RKO (cell line): ENCODE measurements around the gene ST8SIA2.

ENCODE experiments used
- DNase-seq: peaks from one replicate; pipeline ENCODE4 v3.0.0-alpha.2; 2016; ENCODE audit warnings: low spot score

The ST8SIA2 gene

DNA sequence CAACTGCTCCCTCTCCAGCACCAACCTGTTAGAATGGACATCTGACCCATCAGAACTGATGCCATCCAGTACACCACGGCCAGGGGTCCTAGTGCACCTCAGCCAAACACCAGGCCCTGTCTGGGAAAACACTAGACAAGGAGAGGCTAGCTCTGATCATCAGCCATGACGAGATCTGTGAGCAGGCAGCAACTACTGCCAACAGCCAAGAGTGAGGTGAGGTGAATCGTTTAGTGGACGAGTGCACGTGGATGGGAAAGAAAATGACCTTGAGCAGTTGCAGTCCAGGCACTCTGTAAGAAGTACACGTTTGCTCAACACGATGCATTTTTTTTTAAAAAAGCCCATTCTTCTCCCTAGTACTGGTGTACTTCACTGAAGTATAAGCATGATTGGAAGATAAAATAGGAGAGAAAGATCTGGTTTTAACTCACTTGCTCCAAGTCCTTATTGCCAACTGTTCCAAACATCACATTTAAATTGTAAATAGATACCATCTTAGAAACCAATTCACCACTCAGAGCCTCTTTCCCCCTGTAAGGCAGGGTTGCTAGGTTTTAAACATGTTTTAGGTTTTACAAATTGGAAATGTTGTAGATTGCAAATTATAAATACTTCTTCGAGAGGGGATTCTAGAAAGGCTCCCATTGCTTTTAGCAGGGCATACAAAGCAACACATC is 5.7 kb downstream of the ST8SIA2 start:
- DNase-seq = no peak

GRCh38 chr15:92400573-92400972 is 6.9 kb downstream of the ST8SIA2 start:
- DNase-seq = no peak

- no peak for DNase-seq
These were observed 7.5 kb downstream of the ST8SIA2 start for GRCh38 chr15:92400980-92401787.

- DNase-seq = no peak
These were observed 9.1 kb downstream of the ST8SIA2 start for GRCh38 chr15:92402751-92403150.

DNA sequence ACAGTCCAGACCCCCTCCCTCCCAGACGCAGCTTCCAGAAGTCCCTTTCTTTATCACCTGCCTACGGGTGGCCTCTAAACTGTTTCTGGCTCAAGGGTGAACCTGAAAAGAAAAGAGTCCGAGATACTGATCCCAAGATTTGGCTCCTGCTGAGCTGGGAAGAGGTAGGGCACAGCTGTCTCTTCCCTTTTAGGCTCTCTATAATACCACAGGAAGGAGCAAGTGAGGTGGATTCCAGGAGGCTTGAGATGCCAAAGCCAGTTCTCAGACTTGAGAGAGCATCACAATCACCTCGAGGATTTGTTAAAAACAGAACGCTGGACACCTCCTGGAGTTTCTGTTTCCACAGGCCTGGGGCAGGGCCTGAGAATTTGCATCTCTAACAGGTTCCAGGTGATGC is 12.3 kb downstream of the ST8SIA2 start:
- no peak for DNase-seq

DNA sequence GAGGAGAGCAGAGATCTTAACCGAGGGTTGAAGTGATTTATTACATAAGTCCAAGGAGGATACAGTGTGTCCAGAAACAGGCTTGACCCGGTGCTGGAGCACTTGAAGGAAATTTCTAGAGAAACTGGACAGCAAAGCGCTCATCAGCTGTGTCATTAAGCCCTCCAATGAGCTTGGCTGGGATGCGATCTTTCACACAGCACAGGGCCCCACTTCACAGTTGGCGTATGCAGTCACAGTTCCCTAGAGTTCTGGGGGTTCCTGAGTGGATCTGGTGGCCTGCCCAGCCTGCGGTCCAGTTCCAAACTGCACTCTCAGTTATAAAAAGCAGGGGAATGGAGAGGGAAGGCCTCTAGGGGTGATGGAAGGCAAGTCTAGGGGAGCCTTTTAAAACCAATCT is 13.6 kb downstream of the ST8SIA2 start:
- no peak for DNase-seq

- DNase-seq = no peak
These were observed 14.2 kb downstream of the ST8SIA2 start for GRCh38 chr15:92407916-92408315.

DNA sequence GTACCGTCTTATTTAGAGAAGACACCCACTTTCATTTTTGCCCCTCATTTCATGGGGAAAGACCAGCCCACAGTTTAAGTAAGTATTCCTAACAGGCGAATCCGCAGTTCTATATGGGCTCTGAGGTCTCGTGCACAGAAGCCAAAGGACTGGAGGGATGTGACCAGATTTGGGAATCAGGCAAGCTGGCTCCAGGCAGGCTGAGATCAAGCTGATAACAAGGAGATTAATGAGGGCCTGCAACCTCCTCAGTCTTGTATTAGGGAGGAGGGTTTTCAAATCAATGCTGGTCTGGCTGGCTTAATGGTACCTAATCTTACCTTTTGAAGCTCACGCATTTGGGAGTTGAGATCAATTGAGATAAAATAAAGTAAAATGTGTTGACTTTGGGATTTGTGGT is 15.3 kb downstream of the ST8SIA2 start:
- DNase-seq = no peak

GRCh38 chr15:92409521-92409920 is 15.8 kb downstream of the ST8SIA2 start:
- no peak for DNase-seq

DNA sequence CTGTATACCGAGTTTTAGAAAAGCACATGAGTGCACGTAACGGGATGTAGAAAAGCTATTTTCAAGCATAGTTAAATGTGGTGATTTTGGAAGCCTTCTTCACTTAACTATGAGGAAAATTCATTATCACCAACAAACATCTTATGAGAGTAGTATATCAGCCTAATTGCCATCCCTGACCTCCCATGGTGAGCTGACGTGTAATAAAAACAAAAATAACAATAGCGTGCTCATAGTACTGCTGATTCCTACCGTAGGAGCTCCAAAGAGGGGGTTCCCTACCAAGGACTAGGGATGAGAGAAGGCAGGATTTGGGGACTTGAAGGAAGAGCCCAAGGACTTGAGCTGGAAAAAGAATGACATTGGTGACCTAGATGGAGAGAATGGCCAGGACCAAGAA is 16.9 kb downstream of the ST8SIA2 start:
- DNase-seq = no peak

- no peak for DNase-seq
These were observed 17.6 kb downstream of the ST8SIA2 start for GRCh38 chr15:92411256-92411655.

DNA sequence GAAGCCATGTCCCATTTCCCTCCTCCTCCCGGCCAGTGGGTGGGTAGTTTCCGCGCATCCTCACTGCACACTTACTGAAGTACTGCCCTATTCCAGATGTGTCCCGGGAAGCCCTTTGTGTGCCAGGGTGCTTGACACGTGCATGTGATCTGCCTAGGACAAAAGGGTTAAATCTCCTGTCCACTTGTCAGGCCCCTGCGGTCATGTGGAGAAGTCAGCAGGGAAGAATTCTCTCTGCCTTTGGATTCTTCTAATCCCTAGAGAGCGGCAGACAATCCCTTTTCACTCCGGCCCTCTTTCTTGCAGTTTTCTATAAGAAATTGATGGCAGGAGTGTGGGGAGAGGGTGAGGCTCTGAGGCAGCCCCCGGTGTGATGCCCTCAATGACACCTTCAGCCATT is 19.8 kb downstream of the ST8SIA2 start:
- DNase-seq = no peak

DNA sequence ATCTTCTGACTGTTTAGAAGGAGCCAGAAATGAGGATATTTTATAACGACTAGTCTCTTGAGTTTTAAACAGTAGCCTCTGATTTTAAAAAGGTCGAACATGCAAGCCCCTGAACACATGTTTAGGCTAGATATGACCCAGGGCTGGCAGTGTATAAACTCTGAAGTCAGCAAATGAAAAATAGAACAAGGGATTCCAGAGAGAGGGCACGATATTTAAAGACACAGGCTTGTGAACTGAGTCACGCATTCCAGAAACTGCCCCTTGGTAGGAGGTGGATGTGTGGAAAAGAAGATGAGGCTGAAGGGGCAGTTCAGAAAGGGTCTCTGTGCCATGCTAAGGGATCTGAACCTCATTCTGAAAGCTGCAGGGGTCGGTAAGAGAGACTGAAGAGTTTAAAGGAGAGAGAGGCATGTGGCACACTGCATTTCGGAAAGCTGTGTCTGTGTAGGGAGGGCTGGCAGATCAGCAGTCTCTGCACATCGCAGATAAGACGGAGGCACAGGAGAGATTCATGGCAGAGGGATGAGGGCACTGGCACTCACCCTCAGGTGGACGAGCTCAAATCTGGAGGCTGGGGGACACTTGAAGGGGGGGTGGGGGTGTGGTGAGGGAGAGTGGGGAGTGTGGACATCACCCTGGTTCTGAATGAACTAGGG is 22.1 kb downstream of the ST8SIA2 start:
- no peak for DNase-seq

- DNase-seq = no peak
These were observed 22.9 kb downstream of the ST8SIA2 start for GRCh38 chr15:92416557-92416956.

DNA sequence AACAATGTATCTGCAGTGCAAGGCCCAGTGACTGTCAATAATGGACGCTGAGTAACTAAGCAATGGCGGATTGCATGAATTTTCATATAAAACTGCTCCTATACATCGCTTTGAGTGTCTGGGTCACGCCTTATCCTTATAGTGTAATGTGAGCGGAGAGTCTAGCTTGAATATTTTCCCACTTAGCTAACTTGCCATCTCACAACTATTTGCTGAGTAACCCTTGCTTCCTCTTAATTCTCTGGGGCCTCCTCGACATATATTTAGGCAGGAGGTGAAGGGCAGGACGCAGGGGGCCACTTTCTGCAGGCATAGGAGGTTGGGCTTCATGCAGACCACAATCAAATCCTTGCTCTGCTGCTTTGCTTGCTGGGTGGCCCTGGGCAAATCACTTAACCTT is 24.0 kb downstream of the ST8SIA2 start:
- DNase-seq = no peak

DNA sequence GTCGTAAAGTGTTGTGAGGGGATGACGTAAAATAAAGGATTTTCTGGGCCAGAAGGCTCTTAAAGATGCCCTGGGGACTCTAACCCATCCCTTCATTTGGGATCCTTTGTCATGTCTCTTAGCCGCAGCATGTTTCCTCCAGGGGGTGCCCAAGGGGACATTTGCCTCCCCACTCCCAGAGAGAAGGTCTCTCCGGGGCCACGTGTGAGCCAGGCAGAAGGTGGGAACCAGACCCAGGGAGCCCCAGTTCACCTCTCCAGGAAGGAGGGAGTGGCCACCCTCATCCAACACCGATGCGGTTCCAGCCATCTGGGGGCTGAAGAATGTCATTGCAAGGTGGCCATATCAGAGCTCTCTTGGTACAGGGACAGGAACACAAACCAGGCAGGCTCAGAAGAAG is 25.2 kb downstream of the ST8SIA2 start:
- DNase-seq = no peak

- no peak for DNase-seq
These were observed 28.3 kb downstream of the ST8SIA2 start for GRCh38 chr15:92421976-92422375.

DNA sequence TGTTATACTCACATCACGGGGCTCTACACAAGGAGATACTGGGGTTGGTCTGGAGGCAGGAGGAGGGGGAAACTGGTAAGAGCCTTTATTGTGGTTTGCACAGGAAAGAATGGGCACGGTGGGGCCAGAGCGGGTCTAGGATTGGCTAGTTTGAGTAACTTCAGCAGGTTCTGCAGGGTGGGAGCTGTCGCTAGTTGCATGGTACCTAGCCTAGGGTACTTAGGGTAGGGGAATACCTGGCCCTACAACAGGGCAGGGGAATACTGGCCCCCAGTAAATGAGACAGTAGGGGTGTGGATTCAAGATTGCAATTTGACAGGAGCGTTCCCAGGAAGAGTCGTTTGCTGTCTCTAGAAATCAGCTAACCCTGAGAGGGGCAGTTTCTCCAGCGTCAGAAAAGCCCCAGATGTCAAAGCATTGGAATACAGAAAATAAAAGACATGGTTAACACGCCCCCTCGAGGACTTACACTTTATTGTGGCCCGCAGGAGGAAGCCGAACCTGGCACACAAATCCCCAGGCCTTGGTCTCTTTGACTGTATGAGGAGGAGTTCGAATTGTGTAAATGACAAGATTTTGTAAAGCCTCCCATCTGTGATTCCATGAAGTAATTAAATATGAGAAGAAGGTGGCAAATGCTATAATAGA is 32.0 kb downstream of the ST8SIA2 start:
- DNase-seq = no peak

DNA sequence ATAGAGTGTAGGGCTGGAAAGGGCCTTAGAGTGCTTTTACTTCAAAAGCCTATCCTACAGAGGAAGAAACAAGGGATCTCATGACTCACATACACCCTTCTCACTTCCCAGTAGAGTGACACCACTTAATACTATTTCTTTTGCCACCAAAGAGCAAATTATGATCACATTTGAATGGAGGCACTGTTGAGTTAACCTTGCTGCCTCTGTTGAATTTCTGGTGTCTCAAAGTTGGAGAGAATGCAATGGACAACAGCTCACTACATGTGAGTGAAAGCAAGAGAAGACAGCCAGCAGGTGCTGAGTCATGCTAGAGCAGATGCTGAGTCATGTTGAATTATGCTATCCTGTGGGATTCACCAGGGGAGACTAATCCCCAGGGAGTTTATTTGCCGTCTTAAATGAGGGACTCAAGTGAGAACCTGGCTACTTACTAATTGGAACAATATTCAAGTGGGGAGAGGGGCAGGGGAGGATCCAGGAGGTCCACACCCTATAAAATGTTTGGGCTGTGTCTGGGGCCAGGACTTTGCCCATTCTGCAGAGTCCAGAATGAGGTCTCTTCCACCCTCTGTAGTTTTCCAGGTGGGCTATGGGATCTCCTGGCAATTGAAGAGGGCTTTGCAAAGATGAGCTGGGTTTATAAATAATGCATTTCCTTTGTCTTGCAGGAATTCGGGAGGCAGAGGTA is 35.8 kb downstream of the ST8SIA2 start:
- DNase-seq = peak; percentile 71

- DNase-seq = no peak
These were observed 36.4 kb downstream of the ST8SIA2 start for GRCh38 chr15:92430069-92430440.

DNA sequence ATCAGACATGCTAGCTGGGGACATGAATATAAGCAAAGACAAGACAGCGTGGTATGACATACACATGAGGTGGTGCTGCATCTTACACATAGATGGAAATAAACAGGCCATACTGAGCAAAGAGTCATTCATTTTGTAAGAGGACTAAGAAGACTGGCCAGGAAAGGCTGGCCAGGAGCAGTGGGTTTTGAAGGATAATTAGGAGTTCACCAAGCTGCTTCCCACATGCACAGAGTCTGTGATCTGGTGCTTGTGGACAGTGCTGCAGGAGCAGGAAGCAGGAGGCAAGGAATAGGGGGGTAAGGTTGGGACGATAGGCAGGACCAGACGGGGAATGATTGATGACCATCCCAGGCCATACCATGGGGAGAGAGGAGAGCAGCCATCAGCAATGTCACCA is 41.5 kb downstream of the ST8SIA2 start:
- DNase-seq = no peak

DNA sequence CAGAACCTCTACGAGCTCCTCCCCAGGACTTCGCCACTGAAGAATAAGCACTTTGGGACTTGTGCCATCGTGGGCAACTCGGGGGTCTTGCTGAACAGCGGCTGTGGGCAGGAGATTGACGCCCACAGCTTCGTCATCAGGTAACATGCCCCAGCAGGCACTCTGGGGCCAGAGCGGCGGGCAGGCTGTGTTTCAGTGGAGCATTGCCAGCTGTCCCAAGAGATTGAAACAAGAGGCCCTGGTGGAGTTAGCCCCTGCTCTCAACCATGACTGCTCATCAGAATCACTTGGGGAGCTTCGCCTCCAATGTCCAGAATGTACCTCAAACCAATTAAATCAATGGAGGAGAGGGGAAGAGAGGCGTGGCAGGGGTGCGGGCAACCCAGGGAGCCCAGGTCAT is 44.8 kb downstream of the ST8SIA2 start:
- no peak for DNase-seq
